WERI-Rb-1 (cell line): Measurements from ENCODE around the gene CHRNA4.
A peak's percentile ranks its signal among the peaks of the same experiment; 100 is the strongest.
"Not testable (repeated sequence)": the region's sequence is repeated elsewhere in the genome, so short reads cannot be mapped to it uniquely, and the experiment has no call there.

Experiments used
- DNase-seq: peaks from one replicate; pipeline ENCODE4 v3.0.0-alpha.2; 2020
- H3K27ac ChIP-seq: fragments of 250-450 bp; sonication (Bioruptor Pico); 2 replicates; pipeline ENCODE4 v1.5.1; 2020; ENCODE audit warnings: mild to moderate bottlenecking, moderate library complexity
- H3K27me3 ChIP-seq: fragments of 250-450 bp; sonication (Bioruptor Pico); 2 replicates; pipeline ENCODE4 v1.5.1; 2021; ENCODE audit warnings: mild to moderate bottlenecking, low read depth, moderate library complexity; ENCODE audit not compliant: insufficient read depth, severe bottlenecking
- H3K36me3 ChIP-seq: fragments of 250-450 bp; sonication (Bioruptor Pico); 2 replicates; pipeline ENCODE4 v1.5.1; 2020; ENCODE audit warnings: mild to moderate bottlenecking, moderate library complexity
- H3K4me3 ChIP-seq: 2 replicates; pipeline ENCODE4 v1.5.1; 2011; ENCODE audit warnings: low read depth, mild to moderate bottlenecking, control low read depth, low read length
- H3K9me3 ChIP-seq: fragments of 250-450 bp; sonication (Bioruptor Pico); 2 replicates; pipeline ENCODE4 v1.5.1; 2021; ENCODE audit warnings: mild to moderate bottlenecking, moderate library complexity; ENCODE audit not compliant: severe bottlenecking
- TF ChIP-seq, protein P1 (sequence below): IDR thresholded peaks from 2 replicates; pipeline ENCODE4 v1.5.1; 2011; ENCODE audit warnings: low read depth, mild to moderate bottlenecking, control low read depth, inconsistent platforms, low read length

CHRNA4 gene

DNA sequence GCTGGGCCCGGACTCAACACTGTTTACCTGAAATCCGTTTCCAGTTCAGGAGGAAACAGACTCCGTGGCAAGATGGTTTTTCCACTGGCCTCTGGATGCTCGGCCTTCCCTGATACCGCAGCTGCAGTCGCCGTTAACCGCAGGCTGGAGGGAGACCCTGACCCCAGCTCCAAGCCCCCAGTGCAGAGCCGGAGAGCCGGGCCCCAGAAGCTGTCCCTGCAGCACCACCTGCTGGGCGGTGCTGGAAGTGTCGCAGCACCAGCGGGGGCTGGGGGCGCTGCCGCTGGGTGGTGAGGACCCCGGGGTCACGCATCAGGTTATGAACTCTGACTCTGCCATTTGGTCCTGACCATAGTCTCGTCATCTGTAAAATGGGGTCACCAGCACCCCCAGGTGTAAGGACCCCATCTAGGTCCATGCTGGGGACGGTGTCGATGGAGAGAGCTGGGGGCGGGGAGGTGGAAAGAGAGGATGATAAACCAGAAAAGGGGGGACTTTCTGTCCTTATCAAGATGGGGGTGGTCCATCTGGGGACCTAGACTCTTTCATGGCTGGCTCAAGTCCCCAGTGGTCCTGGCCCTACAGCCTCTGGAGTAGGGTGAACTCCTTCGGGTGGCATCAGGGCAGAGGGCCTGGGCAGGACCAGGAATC is 20.8 kb upstream of the CHRNA4 start:
- Histone ChIP-seq H3K4me3 (no peak overlapping the region), H3K36me3 (no peaks in the 10 kb centered on the region), H3K27ac (no peak overlapping the region), H3K9me3 (peaks cover 11% of the 10 kb centered on the region), H3K27me3 (no peaks in the 10 kb centered on the region)
- TF ChIP-seq, protein P1, sequence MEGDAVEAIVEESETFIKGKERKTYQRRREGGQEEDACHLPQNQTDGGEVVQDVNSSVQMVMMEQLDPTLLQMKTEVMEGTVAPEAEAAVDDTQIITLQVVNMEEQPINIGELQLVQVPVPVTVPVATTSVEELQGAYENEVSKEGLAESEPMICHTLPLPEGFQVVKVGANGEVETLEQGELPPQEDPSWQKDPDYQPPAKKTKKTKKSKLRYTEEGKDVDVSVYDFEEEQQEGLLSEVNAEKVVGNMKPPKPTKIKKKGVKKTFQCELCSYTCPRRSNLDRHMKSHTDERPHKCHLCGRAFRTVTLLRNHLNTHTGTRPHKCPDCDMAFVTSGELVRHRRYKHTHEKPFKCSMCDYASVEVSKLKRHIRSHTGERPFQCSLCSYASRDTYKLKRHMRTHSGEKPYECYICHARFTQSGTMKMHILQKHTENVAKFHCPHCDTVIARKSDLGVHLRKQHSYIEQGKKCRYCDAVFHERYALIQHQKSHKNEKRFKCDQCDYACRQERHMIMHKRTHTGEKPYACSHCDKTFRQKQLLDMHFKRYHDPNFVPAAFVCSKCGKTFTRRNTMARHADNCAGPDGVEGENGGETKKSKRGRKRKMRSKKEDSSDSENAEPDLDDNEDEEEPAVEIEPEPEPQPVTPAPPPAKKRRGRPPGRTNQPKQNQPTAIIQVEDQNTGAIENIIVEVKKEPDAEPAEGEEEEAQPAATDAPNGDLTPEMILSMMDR = peak; percentile 96
- peak; percentile 53 for DNase-seq

DNA sequence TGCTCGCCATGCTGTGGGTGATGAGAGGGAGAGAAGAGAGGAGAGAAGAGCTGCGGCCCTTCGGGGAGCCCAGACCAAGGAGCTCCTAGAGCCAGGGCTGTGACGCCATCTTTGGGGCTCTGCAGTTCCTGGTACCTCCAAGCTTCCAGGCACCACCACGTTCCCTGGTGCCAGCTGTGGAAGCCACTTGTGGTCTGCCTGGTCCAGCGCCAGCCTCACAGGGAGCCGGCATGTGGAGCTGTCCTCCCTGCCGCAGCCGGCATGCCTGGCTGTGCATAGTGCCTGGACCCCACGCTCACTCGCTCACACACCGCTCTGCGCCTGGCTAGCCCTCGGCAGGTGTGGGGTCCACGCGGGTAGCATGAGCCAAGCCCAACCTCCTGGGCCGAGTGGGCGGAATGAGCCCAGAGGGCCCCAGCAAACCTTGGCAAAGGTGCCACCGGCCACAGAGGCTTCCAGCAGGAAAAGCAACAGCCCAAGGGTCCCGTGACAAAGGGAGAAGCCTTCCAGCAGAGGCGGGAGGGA is 19.3 kb upstream of the CHRNA4 start:
- no peak for DNase-seq
- H3K27ac ChIP-seq = no peak overlapping the region
- H3K36me3 ChIP-seq = no peaks in the 10 kb centered on the region
- H3K27me3 ChIP-seq = no peaks in the 10 kb centered on the region
- no peak overlapping the region for H3K4me3 ChIP-seq
- no peaks in the 10 kb centered on the region for H3K9me3 ChIP-seq
- TF ChIP-seq, protein P1 = no peak

DNA sequence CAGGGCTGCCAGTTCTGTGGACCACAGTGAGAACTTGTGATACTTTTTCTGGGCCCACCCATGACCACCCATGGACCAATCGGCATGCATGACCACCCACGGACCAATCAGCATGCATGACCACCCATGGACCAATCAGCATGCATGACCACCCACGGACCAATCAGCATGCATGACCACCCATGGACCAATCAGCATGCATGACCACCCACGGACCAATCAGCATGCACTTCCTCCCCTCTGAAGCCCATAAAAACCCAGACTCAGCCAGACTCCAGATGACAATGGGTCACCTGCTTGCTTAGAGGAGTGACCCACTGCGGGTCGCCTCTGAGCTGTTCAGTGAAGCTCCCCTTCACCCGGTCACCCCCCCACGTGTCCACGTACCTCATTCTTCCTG is 18.7 kb upstream of the CHRNA4 start:
- not testable (repeated sequence) for H3K27ac ChIP-seq, DNase-seq, H3K27me3 ChIP-seq, H3K36me3 ChIP-seq, H3K9me3 ChIP-seq, H3K4me3 ChIP-seq

DNA sequence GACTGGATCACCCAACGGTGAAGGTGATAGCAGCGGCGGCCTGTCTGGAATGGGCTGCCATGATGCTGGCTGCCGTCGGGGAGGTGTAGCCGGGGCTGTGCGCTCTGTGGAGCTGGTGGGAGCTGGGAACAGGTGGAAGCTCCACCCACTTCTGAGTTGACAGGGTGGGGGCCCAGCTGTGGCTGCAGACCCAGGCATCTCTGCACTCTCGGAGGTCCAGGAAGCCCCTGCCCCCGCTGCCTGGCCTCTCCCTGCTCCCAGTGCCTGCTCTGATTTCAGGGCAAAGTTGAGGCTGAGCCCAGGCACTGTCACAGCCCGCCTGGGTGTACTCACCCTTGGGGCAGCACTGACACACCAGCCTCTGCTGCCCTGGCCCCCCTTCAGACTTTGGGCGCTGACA is 18.1 kb upstream of the CHRNA4 start:
- H3K4me3 ChIP-seq = no peak overlapping the region
- TF ChIP-seq, protein P1 = no peak
- no peaks in the 10 kb centered on the region for H3K9me3 ChIP-seq
- H3K36me3 ChIP-seq = no peaks in the 10 kb centered on the region
- H3K27ac ChIP-seq = no peak overlapping the region
- no peak for DNase-seq
- no peaks in the 10 kb centered on the region for H3K27me3 ChIP-seq

DNA sequence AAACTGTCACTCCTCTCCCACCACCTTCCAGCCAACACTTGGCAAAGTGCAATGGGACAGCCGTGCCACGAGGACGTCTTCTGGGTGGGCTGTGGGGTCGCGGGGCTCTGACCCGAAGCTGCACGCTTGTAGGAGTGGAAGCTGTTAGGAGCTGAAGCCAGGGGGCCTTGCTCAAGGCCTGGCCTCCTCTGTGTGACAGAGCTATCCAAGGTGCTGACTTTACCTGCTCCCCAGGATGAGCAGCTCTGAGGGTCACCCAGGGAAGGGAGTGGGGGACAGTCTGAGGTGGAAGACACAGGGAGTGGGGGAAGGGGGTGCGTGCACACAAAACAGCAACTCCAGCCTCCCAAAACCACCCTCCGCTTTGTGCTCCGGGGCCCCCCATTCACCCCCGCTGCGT is 17.5 kb upstream of the CHRNA4 start:
- TF ChIP-seq, protein P1 = no peak
- DNase-seq = no peak
- H3K27me3 ChIP-seq = no peaks in the 10 kb centered on the region
- no peaks in the 10 kb centered on the region for H3K36me3 ChIP-seq
- H3K27ac ChIP-seq = no peak overlapping the region
- no peak overlapping the region for H3K4me3 ChIP-seq
- no peaks in the 10 kb centered on the region for H3K9me3 ChIP-seq

DNA sequence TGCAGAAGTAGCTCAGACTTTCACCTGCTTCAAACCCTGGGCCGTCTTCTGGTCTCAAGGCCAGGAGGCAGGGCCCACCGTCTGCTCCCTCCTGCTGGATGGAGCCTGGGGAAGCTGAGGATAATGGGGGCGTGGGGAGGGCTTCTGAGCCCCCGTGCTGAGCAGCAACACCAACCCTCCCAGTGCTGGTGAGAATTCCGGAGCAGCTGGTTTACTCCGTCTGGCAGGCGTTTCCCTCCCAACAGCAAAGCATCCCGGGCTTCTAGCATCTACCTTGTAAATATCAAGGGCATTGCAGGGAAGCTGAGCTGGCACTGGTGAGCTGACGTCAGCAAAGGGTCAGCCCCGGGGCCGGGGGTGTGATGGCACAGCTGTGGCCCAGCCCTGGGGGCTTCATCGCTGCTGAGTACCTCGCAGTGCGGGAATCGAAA is 16.8 kb upstream of the CHRNA4 start:
- no peak for DNase-seq
- no peak overlapping the region for H3K27ac ChIP-seq
- no peaks in the 10 kb centered on the region for H3K9me3 ChIP-seq
- H3K27me3 ChIP-seq = no peaks in the 10 kb centered on the region
- TF ChIP-seq, protein P1 = no peak
- H3K4me3 ChIP-seq = no peak overlapping the region
- no peaks in the 10 kb centered on the region for H3K36me3 ChIP-seq
